SK-N-SH (cell line): ENCODE measurements around the gene WWC1.

Experiments
- CHD2 ChIP-seq: fragments of 150-350 bp; IDR thresholded peaks from 2 replicates; pipeline ENCODE4 v1.6.1; 2018; ENCODE audit warnings: low read length; ENCODE audit not compliant: partially characterized antibody
- GATA2 ChIP-seq: sonication (generic); formaldehyde crosslinking; IDR thresholded peaks from 2 replicates; pipeline ENCODE4 v1.5.0; 2020; ENCODE audit warnings: mild to moderate bottlenecking, missing genetic modification reagents
- POLR2AphosphoS5 ChIP-seq: IDR thresholded peaks from 2 replicates; pipeline ENCODE4 v1.6.1; 2012; ENCODE audit warnings: low read depth, low read length
- TF ChIP-seq, protein P1 (sequence below): IDR thresholded peaks from 2 replicates; pipeline ENCODE4 v1.4.0; 2012; ENCODE audit warnings: low read depth
- TF ChIP-seq, protein P2 (sequence below): fragments of 200-600 bp; sonication (generic); IDR thresholded peaks from 2 replicates; pipeline ENCODE4 v1.6.1; 2017; ENCODE audit warnings: antibody characterized with exemption, mild to moderate bottlenecking, moderate library complexity
- TF ChIP-seq, protein P3 (sequence below): IDR thresholded peaks from 2 replicates; pipeline ENCODE4 v1.4.0; 2012; ENCODE audit warnings: low read depth, borderline replicate concordance

DNA sequence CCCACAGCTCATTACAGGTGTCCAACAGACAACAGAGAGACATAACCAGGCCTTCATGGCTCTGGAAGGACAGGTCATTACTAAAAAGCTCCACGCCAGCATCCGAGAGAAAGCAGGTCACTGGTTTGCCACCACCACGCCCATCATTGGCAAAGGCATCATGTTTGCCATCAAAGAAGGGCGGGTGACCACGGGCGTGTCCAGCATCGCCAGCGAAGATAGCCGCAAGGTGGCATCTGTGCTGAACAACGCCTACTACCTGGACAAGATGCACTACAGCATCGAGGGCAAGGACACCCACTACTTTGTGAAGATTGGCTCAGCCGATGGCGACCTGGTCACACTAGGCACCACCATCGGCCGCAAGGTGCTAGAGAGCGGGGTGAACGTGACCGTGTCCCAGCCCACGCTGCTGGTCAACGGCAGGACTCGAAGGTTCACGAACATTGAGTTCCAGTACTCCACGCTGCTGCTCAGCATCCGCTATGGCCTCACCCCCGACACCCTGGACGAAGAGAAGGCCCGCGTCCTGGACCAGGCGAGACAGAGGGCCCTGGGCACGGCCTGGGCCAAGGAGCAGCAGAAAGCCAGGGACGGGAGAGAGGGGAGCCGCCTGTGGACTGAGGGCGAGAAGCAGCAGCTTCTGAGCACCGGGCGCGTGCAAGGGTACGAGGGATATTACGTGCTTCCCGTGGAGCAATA is 29.3 kb upstream of the WWC1 start:
- TF ChIP-seq, protein P1, sequence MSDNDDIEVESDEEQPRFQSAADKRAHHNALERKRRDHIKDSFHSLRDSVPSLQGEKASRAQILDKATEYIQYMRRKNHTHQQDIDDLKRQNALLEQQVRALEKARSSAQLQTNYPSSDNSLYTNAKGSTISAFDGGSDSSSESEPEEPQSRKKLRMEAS = no peak
- TF ChIP-seq, protein P2, sequence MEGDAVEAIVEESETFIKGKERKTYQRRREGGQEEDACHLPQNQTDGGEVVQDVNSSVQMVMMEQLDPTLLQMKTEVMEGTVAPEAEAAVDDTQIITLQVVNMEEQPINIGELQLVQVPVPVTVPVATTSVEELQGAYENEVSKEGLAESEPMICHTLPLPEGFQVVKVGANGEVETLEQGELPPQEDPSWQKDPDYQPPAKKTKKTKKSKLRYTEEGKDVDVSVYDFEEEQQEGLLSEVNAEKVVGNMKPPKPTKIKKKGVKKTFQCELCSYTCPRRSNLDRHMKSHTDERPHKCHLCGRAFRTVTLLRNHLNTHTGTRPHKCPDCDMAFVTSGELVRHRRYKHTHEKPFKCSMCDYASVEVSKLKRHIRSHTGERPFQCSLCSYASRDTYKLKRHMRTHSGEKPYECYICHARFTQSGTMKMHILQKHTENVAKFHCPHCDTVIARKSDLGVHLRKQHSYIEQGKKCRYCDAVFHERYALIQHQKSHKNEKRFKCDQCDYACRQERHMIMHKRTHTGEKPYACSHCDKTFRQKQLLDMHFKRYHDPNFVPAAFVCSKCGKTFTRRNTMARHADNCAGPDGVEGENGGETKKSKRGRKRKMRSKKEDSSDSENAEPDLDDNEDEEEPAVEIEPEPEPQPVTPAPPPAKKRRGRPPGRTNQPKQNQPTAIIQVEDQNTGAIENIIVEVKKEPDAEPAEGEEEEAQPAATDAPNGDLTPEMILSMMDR = no peak
- TF ChIP-seq GATA2 = no peak
- no peak for TF ChIP-seq CHD2
- TF ChIP-seq, protein P3, sequence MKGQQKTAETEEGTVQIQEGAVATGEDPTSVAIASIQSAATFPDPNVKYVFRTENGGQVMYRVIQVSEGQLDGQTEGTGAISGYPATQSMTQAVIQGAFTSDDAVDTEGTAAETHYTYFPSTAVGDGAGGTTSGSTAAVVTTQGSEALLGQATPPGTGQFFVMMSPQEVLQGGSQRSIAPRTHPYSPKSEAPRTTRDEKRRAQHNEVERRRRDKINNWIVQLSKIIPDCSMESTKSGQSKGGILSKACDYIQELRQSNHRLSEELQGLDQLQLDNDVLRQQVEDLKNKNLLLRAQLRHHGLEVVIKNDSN = no peak
- no peak for TF ChIP-seq POLR2AphosphoS5
